Measurements from ENCODE around the gene MAP3K19.
A peak's percentile ranks its signal among the peaks of the same experiment; 100 is the strongest.

Gene MAP3K19

DNA sequence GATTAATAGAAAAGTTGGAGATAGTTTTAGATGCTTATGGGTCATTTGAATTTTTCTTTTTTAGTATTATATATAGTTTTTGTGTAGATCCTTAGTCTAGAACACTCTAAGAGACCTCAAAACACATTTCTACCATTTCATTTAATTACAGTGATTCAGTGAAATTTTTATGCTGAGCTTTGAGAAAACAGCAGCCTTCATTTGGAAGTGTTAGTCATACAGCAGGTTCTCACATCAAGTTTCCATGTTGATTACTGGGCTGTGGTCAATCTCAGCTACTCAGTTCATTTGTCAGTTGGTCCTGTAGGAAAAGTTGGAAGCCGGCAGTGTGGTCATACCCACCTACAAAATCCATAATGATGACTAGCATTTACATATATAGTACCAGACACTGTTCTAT is 37.9 kb downstream of the MAP3K19 start:
- Histone ChIP-seq H3K9ac (no peak overlapping the region), H4K20me1 (ENCODE audit: insufficient read depth) (no peaks in the 10 kb centered on the region), H3K4me1 (ENCODE audit: low read depth, poor library complexity, severe bottlenecking) (no peaks in the 10 kb centered on the region), H3K27ac (no peak overlapping the region), H3K27me3 (ENCODE audit: insufficient read depth, low read depth) (no peaks in the 10 kb centered on the region), H3K36me3 (ENCODE audit: insufficient read depth) (no peaks in the 10 kb centered on the region), H2AFZ (ENCODE audit: low read depth) (no peak overlapping the region), H3K4me3 (IDR thresholded peaks at IDR 0.05; ENCODE audit: insufficient read depth, low read depth, low read length) (no peak overlapping the region), H3K4me2 (no peak overlapping the region), H3K79me2 (ENCODE audit: insufficient read depth, low read depth) (no peaks in the 10 kb centered on the region)
- TF ChIP-seq, protein P1, sequence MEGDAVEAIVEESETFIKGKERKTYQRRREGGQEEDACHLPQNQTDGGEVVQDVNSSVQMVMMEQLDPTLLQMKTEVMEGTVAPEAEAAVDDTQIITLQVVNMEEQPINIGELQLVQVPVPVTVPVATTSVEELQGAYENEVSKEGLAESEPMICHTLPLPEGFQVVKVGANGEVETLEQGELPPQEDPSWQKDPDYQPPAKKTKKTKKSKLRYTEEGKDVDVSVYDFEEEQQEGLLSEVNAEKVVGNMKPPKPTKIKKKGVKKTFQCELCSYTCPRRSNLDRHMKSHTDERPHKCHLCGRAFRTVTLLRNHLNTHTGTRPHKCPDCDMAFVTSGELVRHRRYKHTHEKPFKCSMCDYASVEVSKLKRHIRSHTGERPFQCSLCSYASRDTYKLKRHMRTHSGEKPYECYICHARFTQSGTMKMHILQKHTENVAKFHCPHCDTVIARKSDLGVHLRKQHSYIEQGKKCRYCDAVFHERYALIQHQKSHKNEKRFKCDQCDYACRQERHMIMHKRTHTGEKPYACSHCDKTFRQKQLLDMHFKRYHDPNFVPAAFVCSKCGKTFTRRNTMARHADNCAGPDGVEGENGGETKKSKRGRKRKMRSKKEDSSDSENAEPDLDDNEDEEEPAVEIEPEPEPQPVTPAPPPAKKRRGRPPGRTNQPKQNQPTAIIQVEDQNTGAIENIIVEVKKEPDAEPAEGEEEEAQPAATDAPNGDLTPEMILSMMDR (conservative IDR thresholded peaks at IDR 0.05; ENCODE audit: low read depth, low read length) = no peak

DNA sequence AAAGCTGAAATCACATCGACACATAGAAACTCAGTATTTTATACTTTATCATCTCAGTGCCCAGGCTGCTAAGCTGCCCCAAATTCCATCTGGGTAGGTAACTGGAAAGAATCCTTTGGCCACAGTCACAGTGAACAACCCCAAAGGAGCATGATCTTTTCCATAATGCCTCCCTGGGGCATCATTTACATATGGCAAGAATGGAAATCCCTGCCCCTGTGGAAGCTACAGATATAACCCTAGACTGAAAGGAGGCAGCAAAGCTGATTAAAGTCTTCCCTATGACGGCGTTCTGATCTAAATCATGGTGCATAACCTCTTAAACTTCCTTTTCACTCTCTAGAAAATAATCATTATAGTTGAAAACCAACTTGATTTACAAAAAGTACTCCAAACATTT is 41.5 kb downstream of the MAP3K19 start:
- no peaks in the 10 kb centered on the region for H3K36me3 ChIP-seq (ENCODE audit: insufficient read depth)
- H3K4me2 ChIP-seq = no peak overlapping the region
- H4K20me1 ChIP-seq (ENCODE audit: insufficient read depth) = no peaks in the 10 kb centered on the region
- no peak overlapping the region for H3K27ac ChIP-seq
- H3K27me3 ChIP-seq (ENCODE audit: insufficient read depth, low read depth) = no peaks in the 10 kb centered on the region
- no peaks in the 10 kb centered on the region for H3K4me1 ChIP-seq (ENCODE audit: low read depth, poor library complexity, severe bottlenecking)
- TF ChIP-seq, protein P1 (conservative IDR thresholded peaks at IDR 0.05; ENCODE audit: low read depth, low read length) = no peak
- no peak overlapping the region for H3K4me3 ChIP-seq (IDR thresholded peaks at IDR 0.05; ENCODE audit: insufficient read depth, low read depth, low read length)
- H3K9ac ChIP-seq = no peak overlapping the region
- H2AFZ ChIP-seq (ENCODE audit: low read depth) = no peak overlapping the region
- H3K79me2 ChIP-seq (ENCODE audit: insufficient read depth, low read depth) = no peaks in the 10 kb centered on the region

DNA sequence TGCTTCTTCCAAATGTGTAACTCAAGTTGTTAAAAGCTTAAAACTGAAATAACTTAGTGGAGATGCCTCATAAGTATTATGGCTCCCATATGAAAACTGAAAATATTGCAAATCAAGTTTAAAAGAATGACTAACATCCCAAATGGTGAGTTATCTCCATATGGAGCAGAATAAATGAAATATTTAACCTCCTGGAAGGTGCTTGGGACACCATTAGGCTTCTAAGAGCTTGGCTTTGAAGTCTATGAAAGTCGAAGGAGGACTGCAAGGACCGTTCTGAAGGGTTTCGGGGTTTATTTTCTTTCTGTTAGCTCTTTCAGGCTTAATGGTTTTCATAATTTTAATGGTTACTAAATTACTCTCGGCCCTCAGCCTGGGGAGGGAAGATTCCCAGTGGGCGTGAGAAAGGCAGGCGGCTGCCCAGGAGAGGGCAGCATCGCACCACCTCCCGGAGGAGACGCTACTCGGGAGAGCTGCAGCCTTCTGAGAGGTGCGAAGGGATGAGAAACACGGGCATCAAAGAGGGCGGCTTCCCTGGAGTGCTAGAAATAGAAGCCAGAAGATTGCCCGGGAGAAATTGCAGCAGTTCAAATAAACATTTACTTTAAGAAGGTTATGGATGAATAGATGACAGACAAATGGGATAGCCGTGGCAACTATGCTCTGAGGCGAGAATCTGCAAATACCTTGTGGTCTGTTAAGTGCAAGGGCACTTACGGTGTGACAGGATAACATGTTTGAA is 43.1 kb downstream of the MAP3K19 start:
- Histone ChIP-seq H3K36me3 (ENCODE audit: insufficient read depth) (no peaks in the 10 kb centered on the region), H3K27ac (no peak overlapping the region), H3K9ac (no peak overlapping the region), H3K4me3 (IDR thresholded peaks at IDR 0.05; ENCODE audit: insufficient read depth, low read depth, low read length) (no peak overlapping the region), H3K79me2 (ENCODE audit: insufficient read depth, low read depth) (no peaks in the 10 kb centered on the region), H3K4me1 (ENCODE audit: low read depth, poor library complexity, severe bottlenecking) (no peaks in the 10 kb centered on the region), H4K20me1 (ENCODE audit: insufficient read depth) (no peaks in the 10 kb centered on the region), H3K27me3 (ENCODE audit: insufficient read depth, low read depth) (no peaks in the 10 kb centered on the region), H2AFZ (ENCODE audit: low read depth) (no peak overlapping the region), H3K4me2 (no peak overlapping the region)
- TF ChIP-seq, protein P1 (conservative IDR thresholded peaks at IDR 0.05; ENCODE audit: low read depth, low read length) = peak; percentile 85

DNA sequence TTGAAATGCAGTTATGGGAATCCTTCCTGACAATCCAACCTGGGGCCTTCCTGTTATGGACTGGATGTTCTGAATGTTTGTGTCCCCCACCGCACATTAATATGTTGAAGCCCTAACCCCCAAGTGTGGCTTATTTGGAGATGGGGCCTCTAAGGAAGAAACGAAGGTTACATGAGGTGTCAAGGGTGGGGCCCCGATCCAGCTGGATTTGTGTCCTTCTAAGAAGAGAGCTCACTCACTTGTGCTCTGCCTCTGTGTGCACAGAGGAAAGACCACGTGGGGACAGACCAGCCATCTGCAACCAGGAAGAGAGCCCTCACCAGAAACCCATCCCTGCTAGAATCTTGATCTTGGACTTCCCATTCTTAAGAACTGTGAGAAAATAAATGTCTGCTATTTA is 44.4 kb downstream of the MAP3K19 start:
- H2AFZ ChIP-seq (ENCODE audit: low read depth) = no peak overlapping the region
- TF ChIP-seq, protein P1 (conservative IDR thresholded peaks at IDR 0.05; ENCODE audit: low read depth, low read length) = no peak

More for the DNA sequence above, 44.4 kb downstream of the MAP3K19 start:
- Histone ChIP-seq H3K27me3 (ENCODE audit: insufficient read depth, low read depth) (no peaks in the 10 kb centered on the region), H3K9ac (no peak overlapping the region), H3K79me2 (ENCODE audit: insufficient read depth, low read depth) (no peaks in the 10 kb centered on the region), H3K4me1 (ENCODE audit: low read depth, poor library complexity, severe bottlenecking) (no peaks in the 10 kb centered on the region), H3K27ac (no peak overlapping the region), H3K4me3 (IDR thresholded peaks at IDR 0.05; ENCODE audit: insufficient read depth, low read depth, low read length) (no peak overlapping the region), H3K4me2 (no peak overlapping the region), H3K36me3 (ENCODE audit: insufficient read depth) (no peaks in the 10 kb centered on the region), H4K20me1 (ENCODE audit: insufficient read depth) (no peaks in the 10 kb centered on the region)
